ENCODE data around the gene MYO1E.
"Not testable (repeated sequence)": the region's sequence is repeated elsewhere in the genome, so short reads cannot be mapped to it uniquely, and the experiment has no call there.

The MYO1E gene

DNA sequence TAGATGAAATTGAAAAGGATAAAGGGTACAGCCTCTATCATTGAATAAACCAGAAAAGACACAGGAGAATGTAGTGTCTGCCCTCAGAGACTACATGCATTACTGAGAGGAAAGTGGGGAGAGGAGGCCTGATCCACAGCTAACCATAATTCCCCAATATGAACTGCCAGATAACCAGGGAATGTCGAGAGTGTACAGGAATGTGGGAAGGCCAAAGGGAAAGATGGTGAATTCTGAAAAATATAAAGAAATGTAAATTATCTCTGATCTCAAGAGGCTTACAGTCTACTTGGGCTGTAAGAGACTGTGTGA, 22.3 kb downstream of the MYO1E start:
- DNase-seq (ENCODE audit: low read depth): no peak

DNA sequence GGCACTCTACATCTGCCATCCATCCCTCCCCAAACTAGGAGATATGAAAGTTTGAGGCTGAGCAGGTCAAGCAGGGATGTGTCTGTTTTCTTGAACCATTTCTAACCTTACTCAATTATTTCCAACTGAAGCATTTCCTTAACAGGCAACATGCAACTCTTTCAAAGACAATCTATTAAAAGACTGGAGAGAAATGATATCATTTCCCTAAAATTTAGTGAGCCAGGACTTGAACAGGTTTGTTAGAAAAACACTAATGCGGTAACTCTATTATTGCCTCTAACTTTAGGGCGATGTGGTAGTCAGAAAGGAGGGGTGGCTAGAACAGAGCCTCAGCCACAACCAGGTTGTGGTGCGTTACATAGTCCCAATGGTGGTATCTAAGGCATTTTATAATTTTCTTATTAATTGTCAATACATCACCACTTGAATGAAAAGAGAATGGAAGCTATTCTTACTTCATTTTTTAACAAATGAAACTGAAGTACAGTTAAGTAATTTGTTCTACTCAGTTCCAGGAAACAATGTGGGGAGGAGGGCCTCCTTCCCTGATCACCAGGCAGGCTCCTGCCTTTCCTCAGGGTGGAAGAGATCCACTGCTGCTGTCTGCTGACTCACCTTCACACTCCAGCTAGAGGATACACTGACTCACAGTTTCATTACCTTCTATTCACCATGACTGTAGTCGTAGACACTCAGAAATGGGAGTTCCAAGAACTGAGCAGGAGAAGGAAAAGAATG, 22.8 kb downstream of the MYO1E start:
- DNase-seq (ENCODE audit: low read depth): peak; percentile 82

DNA sequence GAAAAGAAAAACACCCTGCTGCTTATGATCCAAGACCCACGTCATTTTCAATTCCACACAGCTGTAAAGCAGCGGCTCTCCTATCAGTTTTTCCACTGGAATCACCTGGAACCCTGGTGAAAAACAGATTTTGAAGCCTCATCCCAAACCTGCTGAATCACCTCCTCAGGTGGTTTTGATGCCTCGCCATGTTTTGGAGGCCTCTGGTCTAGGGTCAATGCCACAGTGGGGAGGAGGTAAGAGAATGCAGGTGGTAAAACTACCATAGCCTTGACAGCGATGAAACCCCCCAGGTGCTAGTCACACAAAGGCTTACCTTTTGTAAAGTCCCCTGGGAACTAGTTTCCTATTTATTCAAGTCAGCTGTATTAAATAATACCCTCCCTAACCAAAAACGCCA, 24.8 kb downstream of the MYO1E start:
- no peak for DNase-seq (ENCODE audit: low read depth)

DNA sequence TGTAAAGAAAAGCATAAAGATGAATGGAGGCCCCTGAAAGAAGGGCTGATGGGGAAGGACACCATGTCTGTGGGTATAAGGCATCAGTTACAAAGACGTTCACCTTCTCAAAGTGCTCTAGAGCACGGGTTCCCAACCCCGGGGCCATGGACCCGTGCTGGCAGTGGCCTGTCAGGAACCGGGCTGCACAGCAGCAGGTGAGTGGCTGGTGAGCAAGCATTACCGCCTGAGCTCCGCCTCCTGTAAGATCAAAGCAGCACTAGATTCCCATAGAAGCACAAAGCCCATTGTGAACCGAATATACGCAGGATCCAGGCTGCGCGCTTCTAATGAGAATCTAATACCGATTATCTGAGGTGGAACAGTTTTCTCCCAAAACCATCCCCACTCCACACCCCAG, 25.7 kb downstream of the MYO1E start:
- no peak for DNase-seq (ENCODE audit: low read depth)

DNA sequence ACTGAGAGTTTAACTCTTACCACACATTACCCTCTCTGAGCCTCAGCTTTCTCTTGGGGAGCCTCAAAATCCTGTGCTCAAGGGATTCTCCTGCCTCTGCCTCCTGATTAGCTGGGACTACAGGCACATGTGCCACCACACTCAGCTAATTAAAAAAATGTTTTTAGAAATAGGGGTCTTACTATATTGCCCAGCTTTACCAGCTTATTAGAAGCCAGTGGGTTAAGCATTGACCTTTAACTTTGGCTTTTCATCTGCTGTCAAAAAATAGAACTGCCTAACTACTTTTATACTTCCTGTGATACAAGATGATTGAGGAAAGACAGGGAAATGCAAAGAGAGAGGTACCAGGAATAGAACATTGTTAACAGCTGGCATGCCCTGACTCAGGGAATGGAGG, 27.3 kb downstream of the MYO1E start:
- DNase-seq (ENCODE audit: low read depth): no peak

DNA sequence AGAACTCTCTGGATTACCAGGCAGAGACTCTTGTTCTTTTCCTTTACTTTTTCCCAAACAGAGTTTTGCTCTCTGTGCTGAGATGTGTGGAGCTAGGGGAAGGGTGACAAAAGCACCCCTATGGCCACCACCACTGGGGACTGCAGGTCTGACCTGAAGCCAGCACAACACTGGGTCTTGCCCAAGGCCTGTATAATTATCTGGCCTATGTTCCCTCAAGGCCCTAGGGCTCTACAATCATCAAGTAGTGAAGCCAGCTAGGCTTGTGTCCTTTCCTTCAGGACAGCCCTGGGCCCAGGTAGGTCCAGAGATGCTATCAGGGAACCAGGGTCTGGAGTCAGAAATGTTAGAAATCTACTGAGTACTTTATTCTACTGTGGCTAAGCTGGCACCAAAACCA, 28.4 kb downstream of the MYO1E start:
- no peak for DNase-seq (ENCODE audit: low read depth)

DNA sequence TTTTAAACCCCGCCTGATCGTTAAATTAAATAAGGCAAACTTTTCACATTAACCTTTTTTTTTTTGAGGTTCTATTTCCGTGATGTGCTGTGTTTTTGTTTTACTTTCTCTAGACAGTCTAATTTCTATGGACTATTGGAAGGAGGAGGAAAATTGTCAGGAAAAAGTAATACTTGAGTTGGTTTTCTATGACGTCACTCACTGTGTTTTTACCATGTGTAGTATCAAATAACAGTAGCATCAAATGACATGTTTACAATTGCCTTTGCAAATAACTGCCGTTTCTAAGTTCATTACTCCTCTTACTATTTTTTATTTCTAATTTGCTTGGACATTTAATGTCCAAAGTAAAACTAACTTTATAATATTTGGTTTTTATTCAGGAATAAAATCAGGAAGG, 32.3 kb downstream of the MYO1E start:
- no peak for DNase-seq (ENCODE audit: low read depth)

DNA sequence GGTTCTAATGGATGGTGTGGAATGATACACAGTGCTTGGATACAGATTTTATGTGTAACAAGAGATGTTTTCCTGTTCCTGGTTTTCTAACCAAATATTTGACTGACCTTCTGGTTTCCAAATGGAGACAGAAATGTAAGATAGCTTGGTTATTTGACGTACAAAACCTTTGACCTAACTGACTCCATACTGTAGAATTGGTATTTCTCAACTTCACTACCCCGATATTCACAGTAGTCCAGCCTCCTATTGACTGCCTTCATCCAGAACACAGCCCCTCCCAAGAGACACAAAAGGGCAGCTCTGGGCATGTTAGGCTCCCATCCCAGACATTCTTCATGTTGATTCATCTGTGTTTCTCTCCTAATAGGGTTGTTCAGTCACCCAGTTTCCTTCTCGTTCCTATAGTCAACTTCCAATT, 33.4 kb downstream of the MYO1E start:
- DNase-seq (ENCODE audit: low read depth): no peak

DNA sequence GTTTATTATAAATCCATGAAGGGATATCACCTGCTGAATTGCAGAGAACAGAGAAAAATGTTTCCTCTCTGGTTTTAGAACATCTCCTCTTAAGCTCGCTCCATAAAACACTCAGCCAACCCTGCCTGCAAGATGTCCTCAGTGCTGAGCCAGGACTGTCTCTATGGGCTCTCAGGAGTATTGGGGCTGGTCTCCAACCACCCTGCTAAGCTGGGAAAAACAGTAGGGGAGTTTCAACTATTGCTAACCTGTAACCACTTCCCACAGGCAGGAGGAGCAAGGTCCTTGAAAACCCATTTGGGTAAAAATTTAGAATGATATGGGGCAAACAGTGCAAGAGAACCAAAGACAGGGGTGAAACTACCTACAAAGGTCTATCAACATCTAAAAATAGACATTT, 34.3 kb downstream of the MYO1E start:
- no peak for DNase-seq (ENCODE audit: low read depth)

DNA sequence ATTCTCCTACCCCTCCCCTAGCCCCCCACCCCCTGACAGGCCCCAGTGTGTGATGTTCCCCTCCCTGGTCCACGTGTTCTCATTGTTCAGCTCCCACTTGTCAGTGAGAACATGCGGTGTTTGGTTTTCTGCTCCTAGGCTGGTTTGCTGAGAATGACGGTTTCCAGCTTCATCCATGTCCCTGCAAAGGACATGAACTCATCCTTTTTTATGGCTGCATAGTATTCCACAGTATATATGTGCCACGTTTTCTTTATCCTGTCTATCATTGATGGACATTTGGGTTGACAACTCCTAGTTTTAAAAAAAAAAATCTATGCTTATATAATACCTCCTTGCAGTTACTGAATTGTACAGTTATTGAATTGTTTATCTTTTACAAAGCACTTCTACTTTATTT, 35.9 kb downstream of the MYO1E start:
- DNase-seq (ENCODE audit: low read depth): not testable (repeated sequence)

DNA sequence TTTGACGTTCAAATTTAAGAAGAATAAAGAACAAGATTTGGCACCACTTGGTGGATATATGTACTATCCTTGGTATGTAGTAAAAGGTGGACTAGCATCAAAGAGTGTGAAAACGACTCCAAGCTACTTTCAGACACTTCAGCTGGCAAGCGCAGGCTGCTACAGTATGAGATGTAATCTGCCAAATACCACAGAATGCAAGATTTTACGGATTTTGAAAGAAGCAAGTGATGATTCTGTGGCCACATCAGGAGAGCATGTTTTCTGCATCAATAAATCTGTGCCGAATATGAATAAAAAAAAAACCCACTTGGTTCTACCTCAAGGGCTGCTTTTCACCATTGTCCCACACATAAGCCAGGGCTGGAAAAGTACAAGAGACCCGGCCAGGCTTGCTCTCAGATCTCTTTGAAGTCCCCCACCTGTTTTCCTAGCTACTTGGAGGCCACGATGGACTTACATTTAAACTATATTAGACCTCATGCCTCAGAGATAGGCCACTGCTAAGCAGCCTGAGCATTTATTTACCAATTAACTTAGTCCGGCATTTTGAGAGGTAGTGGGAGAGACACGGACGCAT, 37.4 kb downstream of the MYO1E start:
- no peak for DNase-seq (ENCODE audit: low read depth)

DNA sequence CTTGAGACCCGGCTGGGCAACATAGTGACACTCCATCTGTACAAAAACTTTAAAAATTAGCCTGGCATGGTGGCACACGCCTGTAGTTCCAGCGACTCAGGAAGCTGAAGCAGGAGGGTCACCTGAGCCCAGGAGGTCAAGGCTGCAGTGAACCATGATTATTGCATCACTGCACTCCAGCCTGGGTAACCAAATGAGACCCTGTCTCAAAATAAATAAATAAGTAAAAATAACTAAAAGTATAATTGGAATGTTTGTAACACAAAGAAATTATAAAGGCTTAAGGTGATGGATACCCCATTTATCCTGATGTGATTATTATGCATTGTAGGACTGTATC, 38.6 kb downstream of the MYO1E start:
- no peak for DNase-seq (ENCODE audit: low read depth)

DNA sequence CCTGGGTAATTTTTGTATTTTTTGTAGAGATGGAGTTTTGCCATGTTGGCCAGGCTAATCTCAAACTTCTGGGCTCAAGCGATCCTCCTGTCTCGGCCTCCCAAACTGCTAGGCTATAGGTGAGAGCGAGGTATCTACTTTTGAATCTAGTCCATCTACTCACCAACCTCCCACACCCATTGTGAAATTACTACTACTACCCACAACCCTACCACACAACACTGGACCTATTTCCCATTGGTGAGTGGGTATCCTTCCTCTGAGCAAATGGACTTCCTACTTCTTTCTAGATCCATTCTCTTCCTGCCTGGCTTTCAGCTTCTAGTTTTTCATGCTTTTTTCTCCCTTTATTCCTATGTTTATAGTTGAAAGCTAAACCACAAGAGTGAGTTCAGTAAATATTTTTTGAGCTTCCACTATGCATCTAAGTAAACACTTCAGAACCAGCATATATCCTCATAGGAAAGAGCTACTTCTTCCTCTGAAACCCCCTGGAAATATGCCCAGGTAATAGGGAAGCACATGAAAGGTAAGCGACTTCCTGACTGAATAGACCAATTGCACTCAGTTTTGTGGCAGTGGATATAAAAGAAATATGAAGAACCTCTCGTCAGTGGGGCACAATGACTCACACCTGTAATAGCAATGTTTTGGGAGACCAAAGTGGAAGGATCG, 39.1 kb downstream of the MYO1E start:
- DNase-seq (ENCODE audit: low read depth): no peak

DNA sequence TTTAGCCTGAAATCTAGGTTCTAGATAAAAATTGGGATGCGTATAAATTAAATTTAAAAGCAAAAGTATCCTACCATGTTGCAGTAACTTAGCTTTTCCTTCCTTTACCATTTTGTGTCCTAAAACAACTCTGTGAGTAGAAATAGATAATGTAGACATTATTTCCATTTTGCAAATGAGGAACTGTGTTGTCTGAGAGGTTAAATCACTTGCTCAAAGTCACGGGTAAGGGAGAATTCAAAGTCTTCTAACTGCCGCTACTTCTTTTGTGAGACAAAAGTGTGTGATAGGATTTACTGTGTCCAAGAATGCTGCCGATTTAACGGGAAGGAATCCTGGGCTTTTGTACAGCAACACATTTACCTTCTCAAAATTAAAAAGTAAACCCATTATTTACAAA, 40.7 kb downstream of the MYO1E start:
- DNase-seq (ENCODE audit: low read depth): no peak

DNA sequence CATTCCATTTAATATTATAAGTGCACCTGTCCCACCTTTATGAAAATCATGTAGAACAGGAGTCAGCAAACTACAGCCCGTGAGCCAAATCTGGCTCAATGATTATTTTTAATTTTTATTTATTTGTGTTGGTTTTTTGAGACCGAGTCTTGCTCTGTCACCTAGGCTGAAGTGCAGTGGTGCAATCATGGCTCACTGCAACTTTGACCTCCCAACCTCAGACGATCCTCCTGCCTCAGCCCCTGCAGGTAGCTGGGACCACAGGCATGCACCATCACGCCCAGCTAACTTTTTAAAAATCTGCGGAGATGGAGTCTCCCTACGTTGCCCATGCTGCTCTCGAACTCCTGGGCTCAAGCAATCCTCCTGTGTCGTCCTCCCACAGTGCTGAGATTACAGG, 42.0 kb downstream of the MYO1E start:
- no peak for DNase-seq (ENCODE audit: low read depth)

DNA sequence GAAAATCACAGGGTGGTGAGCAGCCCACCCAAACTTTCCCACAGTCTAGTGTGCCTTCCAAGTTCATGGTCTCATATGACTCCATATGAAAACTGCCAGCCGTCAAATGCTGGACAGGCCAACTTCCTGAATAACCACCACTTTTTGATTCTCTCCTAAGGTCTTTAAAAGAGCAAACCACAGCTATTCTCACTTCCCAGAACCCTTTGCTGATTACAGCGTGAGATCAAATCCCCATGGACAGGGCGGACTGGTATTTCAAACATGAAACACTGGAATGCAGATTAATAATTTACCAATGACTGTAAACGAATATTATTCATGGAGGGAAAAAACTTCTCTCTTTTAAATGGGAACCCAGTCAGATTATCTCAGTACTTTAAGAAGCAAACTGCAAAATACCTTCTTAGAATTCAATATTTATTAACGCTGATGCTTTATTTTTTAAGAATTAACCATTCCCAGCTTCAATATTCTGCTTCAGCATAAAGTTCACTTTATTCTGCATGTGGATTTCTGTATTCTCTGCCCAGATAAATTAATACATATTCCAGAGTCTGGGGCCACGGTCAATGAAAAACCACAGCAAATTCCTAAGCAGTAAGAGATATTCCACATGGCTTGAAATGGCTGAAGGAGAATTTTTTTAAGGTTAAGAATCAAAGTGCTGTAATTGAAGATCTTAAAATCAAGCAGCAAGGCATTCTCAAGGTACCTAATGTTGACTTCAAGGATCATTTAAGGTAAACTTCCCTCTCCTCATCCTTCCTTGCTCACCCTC, 42.9 kb downstream of the MYO1E start:
- no peak for DNase-seq (ENCODE audit: low read depth)

DNA sequence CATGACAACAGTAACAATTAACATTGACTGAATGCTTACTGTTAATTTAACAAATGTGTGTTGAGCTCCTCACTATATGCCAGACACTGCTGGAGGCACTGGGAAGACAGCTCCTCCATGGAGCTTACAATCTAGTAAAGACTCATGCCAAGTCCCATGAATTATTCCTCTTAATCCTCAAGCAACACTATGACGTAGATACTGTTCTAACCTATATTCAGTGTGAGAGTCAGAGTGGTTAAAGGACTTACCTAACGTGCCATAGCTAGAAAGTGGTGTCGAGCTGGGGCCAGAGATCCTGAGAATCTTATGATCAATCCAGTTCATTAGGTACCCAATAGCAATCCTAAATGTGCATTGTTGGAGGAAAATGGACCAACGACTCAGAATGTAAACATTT, 43.6 kb downstream of the MYO1E start:
- DNase-seq (ENCODE audit: low read depth): no peak

DNA sequence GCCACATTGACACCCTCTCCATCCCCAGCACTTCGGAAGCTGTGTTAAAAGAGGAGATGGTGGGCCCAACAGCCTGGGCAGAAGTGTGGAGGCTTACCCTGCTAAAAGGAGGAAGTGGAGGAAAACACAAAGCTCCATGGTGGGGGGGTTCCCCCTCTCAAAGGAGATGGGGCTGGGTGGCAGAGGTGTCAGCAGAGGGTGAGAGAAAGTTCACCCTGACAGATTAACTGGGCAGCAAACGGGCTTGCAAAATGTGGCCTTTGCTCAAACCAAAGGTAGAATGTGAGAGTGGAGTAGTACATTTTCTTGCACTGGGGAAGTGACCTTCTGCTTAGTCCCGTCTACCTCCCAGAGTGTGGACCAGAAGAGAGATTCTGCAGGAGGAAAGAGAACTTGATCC, 44.7 kb downstream of the MYO1E start:
- no peak for DNase-seq (ENCODE audit: low read depth)

DNA sequence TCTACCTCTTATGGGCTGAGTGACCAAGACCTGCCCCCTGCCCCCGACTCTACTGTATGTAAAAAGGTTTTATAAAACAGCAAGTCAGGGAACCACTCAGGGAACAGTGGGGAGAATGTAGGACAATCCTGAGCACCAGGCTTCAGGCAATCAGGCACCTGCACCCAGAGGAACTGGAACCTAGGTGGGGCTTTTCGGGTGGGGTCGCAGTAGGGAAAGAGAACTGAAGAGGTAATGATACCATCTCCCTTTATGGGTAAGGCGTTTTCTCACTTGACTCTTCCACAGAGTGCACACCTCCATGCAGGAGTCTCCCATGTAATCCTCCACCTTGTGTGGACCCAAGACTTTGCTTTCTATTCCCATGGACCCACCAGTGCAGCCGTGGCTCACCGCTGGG, 45.8 kb downstream of the MYO1E start:
- no peak for DNase-seq (ENCODE audit: low read depth)

DNA sequence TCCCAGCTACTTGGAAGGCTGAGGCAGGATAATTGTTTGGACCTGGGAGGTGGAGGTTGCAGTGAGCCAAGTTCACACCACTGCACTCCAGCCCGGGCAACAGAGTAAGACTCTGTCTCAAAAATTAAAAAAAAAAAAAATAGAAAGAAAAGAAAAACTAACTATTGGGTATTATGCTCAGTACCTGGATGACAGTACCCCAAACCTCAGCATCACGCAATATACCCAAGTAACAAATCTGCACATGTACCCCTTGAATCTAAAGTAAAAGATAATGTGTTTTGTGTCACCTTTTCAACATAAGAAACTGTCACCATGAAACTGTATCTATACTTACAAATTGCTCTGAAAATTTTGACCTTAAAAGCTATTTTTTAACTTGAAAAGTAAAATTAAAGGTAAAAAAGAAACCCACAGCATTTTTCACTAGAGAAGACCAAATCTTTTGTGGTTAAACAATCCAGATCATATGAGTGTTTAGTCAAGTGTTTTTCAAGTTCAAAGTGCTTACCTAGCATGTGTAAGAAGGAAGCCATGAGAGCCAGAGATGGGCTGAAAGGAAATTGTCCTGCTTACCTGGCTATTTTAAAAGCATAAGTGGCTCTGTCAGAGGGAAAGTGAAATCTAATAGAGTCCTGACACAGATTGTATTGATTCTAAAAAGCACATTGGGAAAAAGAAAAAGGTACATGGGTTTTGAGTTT, 50.5 kb downstream of the MYO1E start:
- DNase-seq (ENCODE audit: low read depth): no peak

DNA sequence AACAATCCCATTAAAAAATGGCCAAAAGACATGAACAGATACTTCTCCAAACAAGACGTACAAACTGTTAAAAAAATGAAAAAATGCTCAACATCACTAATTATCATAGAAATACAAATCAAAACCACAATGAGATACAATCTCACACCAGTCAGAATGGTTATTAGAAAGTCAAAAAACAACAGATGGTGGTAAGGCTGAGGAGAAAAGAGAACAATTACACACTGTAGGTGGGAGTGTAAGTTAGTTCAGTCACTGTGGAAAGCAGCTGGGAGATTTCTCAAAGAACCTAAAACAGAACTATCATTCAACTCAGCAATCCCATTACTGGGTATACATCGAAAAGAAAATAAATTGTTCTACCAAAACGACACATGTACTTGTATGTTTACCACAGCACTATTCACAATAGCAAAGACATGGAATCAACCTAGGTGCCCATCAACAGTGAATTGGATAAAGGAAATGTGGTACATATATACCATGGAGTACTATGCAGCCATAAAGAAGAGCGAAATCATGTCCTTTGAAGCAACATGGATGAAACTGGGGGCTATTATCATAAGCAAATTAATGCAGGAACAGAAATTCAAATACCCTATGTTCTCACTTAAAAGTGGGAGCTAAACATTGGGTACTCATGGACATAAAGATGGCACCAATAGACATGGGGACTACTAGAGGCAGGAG, 51.5 kb downstream of the MYO1E start:
- no peak for DNase-seq (ENCODE audit: low read depth)

DNA sequence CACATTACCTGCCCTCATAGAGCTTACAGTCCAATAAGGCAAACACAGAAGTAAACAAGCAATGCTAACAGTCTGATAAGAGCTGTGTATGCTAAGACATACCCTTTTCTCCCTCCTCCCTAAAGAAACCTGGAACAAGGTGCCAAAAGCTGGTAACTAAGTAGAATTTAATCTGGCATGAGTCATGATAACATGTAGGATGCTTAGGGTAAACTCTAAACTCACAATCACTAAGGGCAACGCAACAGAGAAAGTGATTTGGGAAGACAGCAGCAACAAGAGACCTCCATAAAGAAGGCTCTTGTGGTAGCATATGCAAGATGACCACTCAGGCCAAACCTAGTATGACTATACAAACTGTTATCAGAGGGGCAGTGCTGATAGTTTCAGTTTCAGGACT, 55.5 kb downstream of the MYO1E start:
- no peak for DNase-seq (ENCODE audit: low read depth)
